Naive thymus-derived CD8-positive, alpha-beta T cell (primary cell): ENCODE results near the gene TBC1D2B. TPM values are rescaled to one million over a fixed set of nuclear protein-coding genes. Genes with fewer than 3 reads are reported as not detected.

Source experiments
- ATAC-seq, 2 donors: fragments of 150-1000 bp; cut with Tn5 transposase in 1 of 2; sonication (Bioruptor Pico), chemical (Tn5 transposase) in 1 of 2; 1 replicate in 1 of 2; 2 replicates in 1 of 2; pipeline ENCODE4 v1.10.0; 2021; ENCODE audit warnings: mild to moderate bottlenecking in 2 of 2, moderate library complexity in 2 of 2
- POLR2A ChIA-PET: fragments of 350-600 bp; sonication (Branson Sonifier 250); formaldehyde crosslinking; loops from one replicate; lab custom pipeline; 2021; ENCODE audit warnings: antibody characterized with exemption; lab: Charles Lee
- DNase-seq, 10 donors: peaks; one replicate each; pipeline versions ENCODE4 v3.0.0 to v3.0.0-alpha.2; 2020 to 2022
- H3K27ac Mint-ChIP-seq, 10 donors: one replicate each; pipeline ENCODE4 v1.8.0; 2020 to 2022; ENCODE audit warnings: mild to moderate bottlenecking in 10 of 10, mixed read lengths in 10 of 10, moderate library complexity in 4 of 10, inconsistent platforms in 1 of 10
- H3K27me3 Mint-ChIP-seq, 5 donors: one replicate each; pipeline ENCODE4 v1.8.0; 2021 to 2022; ENCODE audit warnings: mixed read lengths in 5 of 5
- H3K36me3 Mint-ChIP-seq, 3 donors: one replicate each; pipeline ENCODE4 v1.8.0; 2020 to 2022; ENCODE audit warnings: mixed read lengths in 3 of 3, mild to moderate bottlenecking in 2 of 3, inconsistent platforms in 1 of 3
- H3K4me1 Mint-ChIP-seq, 4 donors: one replicate each; pipeline ENCODE4 v1.8.0; 2021 to 2022; ENCODE audit warnings: mixed read lengths in 4 of 4
- H3K4me3 Mint-ChIP-seq, 10 donors: one replicate each; pipeline ENCODE4 v1.8.0; 2020 to 2022; ENCODE audit warnings: mild to moderate bottlenecking in 10 of 10, mixed read lengths in 10 of 10, moderate library complexity in 6 of 10, inconsistent platforms in 1 of 10
- H3K9me3 Mint-ChIP-seq, 9 donors: one replicate each; pipeline ENCODE4 v1.8.0; 2020 to 2022; ENCODE audit warnings: mixed read lengths in 9 of 9, mild to moderate bottlenecking in 3 of 9, inconsistent platforms in 1 of 9, moderate library complexity in 1 of 9
- polyA plus RNA-seq, 3 donors: library from polyadenylated mRNA; unstranded; fragments of 300-500 nt; fragmentation: Illumina TruSeq; gene quantifications; one replicate each; pipeline ENCODE4 v1.2.3, GENCODE V29; 2021
- total RNA-seq, 8 experiments: library from RNA in 2 of 8; stranded (reverse) in 2 of 8; gene quantifications; one replicate each; pipeline ENCODE4 v1.2.3 and lab custom pipeline; 2021 to 2026

TBC1D2B gene
- total and polyA plus RNA-seq, 5 experiments from 2014 or later, result 8.1 to 82.1 (median 14.0) TPM

GRCh38 chr15:78069052-78069414, 8.5 kb downstream of the TBC1D2B start:
- no peaks in the 10 kb centered on the region for H3K27me3 Mint-ChIP-seq
- peak; percentile 30 to 37 for ATAC-seq
- no peaks in the 10 kb centered on the region for H3K9me3 Mint-ChIP-seq
- H3K4me1 Mint-ChIP-seq, result peaks cover 27 to 50% (median 29%) of the 10 kb centered on the region in 4 donors
- H3K4me3 Mint-ChIP-seq, result peak overlapping the region in 7 of 10 donors; percentile 69 to 90 (median 83)
- no peak for DNase-seq
- POLR2A ChIA-PET, result interaction anchor here (1.0 to 15.4 kb wide), 7 partner anchors 14 to 196 kb away, joined by 3 to 250 read pairs (median 5); partner anchors contain the start of gene DNAJA4
- H3K27ac Mint-ChIP-seq, result peak overlapping the region in 2 of 10 donors; percentile 91 to 97
- peaks cover 0 to 2% (median 0%) of the 10 kb centered on the region in 3 donors for H3K36me3 Mint-ChIP-seq

- H3K27ac Mint-ChIP-seq, result peak overlapping the region in 2 of 10 donors; percentile 91 to 97
- DNase-seq (no peak), ATAC-seq (peak in 1 of 2 donors; percentile 6)
- H3K4me1 Mint-ChIP-seq, result peaks cover 14 to 50% (median 16%) of the 10 kb centered on the region in 4 donors
- no peaks in the 10 kb centered on the region for H3K27me3 Mint-ChIP-seq
- H3K9me3 Mint-ChIP-seq, result no peaks in the 10 kb centered on the region
- peak overlapping the region in 6 of 10 donors; percentile 36 to 90 (median 84) for H3K4me3 Mint-ChIP-seq
- peaks cover 0 to 2% (median 0%) of the 10 kb centered on the region in 3 donors for H3K36me3 Mint-ChIP-seq
- POLR2A ChIA-PET, result interaction anchor here (1.0 to 15.4 kb wide), 6 partner anchors 8 to 52 kb away, joined by 3 to 250 read pairs (median 8); partner anchors contain the start of gene TBC1D2B
These were observed 9.9 kb downstream of the TBC1D2B start for GRCh38 chr15:78067328-78068228.

GRCh38 chr15:78065973-78066946, 11.3 kb downstream of the TBC1D2B start:
- H3K27ac Mint-ChIP-seq, result peak overlapping the region in 2 of 10 donors; percentile 9 to 97
- no peak for DNase-seq
- no peaks in the 10 kb centered on the region for H3K36me3 Mint-ChIP-seq
- ATAC-seq, result no peak
- H3K9me3 Mint-ChIP-seq, result no peaks in the 10 kb centered on the region
- peak overlapping the region in 4 of 10 donors; percentile 2 to 82 (median 42) for H3K4me3 Mint-ChIP-seq
- POLR2A ChIA-PET, result interaction anchor here (1.0 to 15.4 kb wide), 4 partner anchors 10 to 31 kb away, joined by 3 to 250 read pairs (median 31); partner anchors contain the start of gene TBC1D2B
- H3K4me1 Mint-ChIP-seq, result peaks cover 8 to 55% (median 12%) of the 10 kb centered on the region in 4 donors
- H3K27me3 Mint-ChIP-seq, result no peaks in the 10 kb centered on the region

- Mint-ChIP-seq H3K36me3 (no peaks in the 10 kb centered on the region), H3K9me3 (no peaks in the 10 kb centered on the region), H3K27ac (no peak overlapping the region), H3K4me3 (no peak overlapping the region), H3K4me1 (peaks cover 7 to 55% (median 14%) of the 10 kb centered on the region in 4 donors), H3K27me3 (no peaks in the 10 kb centered on the region)
- POLR2A ChIA-PET, result interaction anchor here (1.0 to 15.4 kb wide), 2 partner anchors 10 to 31 kb away, joined by 3 to 250 read pairs; no protein-coding TSS in a partner anchor
- peak; percentile 15 to 17 for ATAC-seq
- no peak for DNase-seq
These were observed 12.1 kb downstream of the TBC1D2B start for GRCh38 chr15:78065284-78065872.

DNA sequence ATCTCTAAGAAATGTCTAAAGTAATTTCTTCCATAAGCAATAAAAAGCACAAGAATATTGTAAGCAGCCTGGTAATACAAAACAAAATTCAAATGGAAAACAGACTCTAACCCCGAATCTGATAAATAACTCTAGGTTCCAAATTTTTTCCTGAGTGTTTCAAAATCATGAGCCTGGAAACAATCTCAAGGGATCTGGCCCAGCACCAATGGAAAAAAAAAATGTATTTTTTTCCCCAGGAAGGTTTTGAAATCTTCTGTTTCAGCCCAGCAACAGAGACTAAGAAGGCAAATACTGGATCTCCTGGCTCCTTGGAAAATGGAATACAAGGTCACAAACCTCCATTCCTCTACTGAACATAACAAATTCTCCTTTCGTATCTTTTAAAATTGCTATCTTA, 13.0 kb downstream of the TBC1D2B start:
- Mint-ChIP-seq H3K27me3 (no peaks in the 10 kb centered on the region), H3K4me3 (no peak overlapping the region), H3K4me1 (peaks cover 13 to 51% (median 22%) of the 10 kb centered on the region in 4 donors), H3K9me3 (no peaks in the 10 kb centered on the region), H3K27ac (no peak overlapping the region), H3K36me3 (no peaks in the 10 kb centered on the region)
- POLR2A ChIA-PET, result no interaction called here
- ATAC-seq (no peak), DNase-seq (no peak)

DNA sequence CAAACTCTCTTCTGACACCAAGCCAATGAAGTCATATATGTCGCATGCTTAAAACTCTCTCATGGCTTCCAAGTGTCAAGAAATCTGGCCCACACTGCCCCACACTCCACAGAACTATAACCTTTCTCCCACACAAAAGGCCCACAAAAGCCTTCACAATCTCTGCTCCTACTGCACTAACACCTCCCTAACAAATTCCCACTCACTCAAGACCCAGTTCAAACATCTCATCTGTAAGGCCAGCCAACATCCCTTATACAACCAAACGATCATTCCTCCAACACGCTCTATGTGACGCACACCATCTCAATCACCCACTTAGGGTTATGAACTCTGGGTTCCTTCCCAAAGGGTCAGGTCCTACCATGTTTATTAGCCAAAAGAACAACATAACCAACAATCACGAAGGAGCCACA, 13.5 kb downstream of the TBC1D2B start:
- no peaks in the 10 kb centered on the region for H3K27me3 Mint-ChIP-seq
- DNase-seq (no peak), ATAC-seq (no peak)
- no peak overlapping the region for H3K4me3 Mint-ChIP-seq
- POLR2A ChIA-PET, result interaction anchor here (2.6 kb wide), 1 partner anchor 14 kb away, joined by 17 read pairs; no protein-coding TSS in a partner anchor
- H3K9me3 Mint-ChIP-seq, result no peaks in the 10 kb centered on the region
- H3K36me3 Mint-ChIP-seq, result no peaks in the 10 kb centered on the region
- peaks cover 19 to 51% (median 28%) of the 10 kb centered on the region in 4 donors for H3K4me1 Mint-ChIP-seq
- no peak overlapping the region for H3K27ac Mint-ChIP-seq

DNA sequence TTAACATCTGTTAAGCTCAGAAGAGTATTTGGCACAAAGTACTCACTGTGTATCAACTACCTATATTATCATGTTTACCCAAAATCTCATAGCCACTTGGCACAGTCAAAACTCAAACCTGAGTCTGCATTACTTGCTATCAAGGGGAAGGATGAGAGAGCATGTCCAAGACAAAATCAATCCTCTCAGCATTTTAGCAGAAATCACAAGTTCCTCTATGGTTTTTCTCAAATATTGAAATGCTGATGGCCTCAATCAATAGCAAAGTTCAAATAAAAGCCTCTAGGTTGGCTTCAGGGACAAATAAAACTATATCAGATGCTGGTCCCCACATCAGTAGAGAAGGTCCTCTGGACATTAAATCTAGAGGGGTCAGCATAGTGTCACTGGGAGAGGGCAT, 14.3 kb downstream of the TBC1D2B start:
- DNase-seq (no peak), ATAC-seq (no peak)
- Mint-ChIP-seq H3K27me3 (no peaks in the 10 kb centered on the region), H3K4me3 (peak overlapping the region in 3 of 10 donors; percentile 5 to 80 (median 19)), H3K36me3 (no peaks in the 10 kb centered on the region), H3K4me1 (peaks cover 27 to 51% (median 36%) of the 10 kb centered on the region in 4 donors), H3K9me3 (no peaks in the 10 kb centered on the region), H3K27ac (peak overlapping the region in 5 of 10 donors; percentile 0 to 75 (median 31))
- POLR2A ChIA-PET, result interaction anchor here (2.6 to 16.7 kb wide), 2 partner anchors 9 to 13 kb away, joined by 17 to 250 read pairs; partner anchors contain the start of gene TBC1D2B

- Mint-ChIP-seq H3K27ac (peak overlapping the region in 9 of 10 donors; percentile 82 to 96 (median 94)), H3K27me3 (no peaks in the 10 kb centered on the region), H3K9me3 (no peaks in the 10 kb centered on the region), H3K4me1 (peaks cover 37 to 49% (median 47%) of the 10 kb centered on the region in 4 donors), H3K36me3 (no peaks in the 10 kb centered on the region), H3K4me3 (peak overlapping the region; percentile 68 to 92 (median 80))
- ATAC-seq, result peak; percentile 79 to 86
- peak in 4 of 10 donors; percentile 31 to 56 (median 40) for DNase-seq
- POLR2A ChIA-PET, result interaction anchor here (0.9 to 16.7 kb wide), 5 partner anchors 10 to 28 kb away, joined by 3 to 250 read pairs (median 5); partner anchors contain the start of gene TBC1D2B
These were observed 15.5 kb downstream of the TBC1D2B start for GRCh38 chr15:78061963-78062427.

GRCh38 chr15:78060232-78060631, 17.3 kb downstream of the TBC1D2B start:
- H3K4me1 Mint-ChIP-seq, result peaks cover 48 to 66% (median 60%) of the 10 kb centered on the region in 4 donors
- DNase-seq, result no peak
- ATAC-seq, result no peak
- POLR2A ChIA-PET, result interaction anchor here (1.0 to 16.7 kb wide), 2 partner anchors 8 to 12 kb away, joined by 4 to 250 read pairs; partner anchors contain the start of gene TBC1D2B
- H3K36me3 Mint-ChIP-seq, result no peaks in the 10 kb centered on the region
- no peaks in the 10 kb centered on the region for H3K27me3 Mint-ChIP-seq
- H3K9me3 Mint-ChIP-seq, result no peaks in the 10 kb centered on the region
- peak overlapping the region in 9 of 10 donors; percentile 26 to 94 (median 83) for H3K27ac Mint-ChIP-seq
- H3K4me3 Mint-ChIP-seq, result peak overlapping the region in 7 of 10 donors; percentile 15 to 49 (median 29)

DNA sequence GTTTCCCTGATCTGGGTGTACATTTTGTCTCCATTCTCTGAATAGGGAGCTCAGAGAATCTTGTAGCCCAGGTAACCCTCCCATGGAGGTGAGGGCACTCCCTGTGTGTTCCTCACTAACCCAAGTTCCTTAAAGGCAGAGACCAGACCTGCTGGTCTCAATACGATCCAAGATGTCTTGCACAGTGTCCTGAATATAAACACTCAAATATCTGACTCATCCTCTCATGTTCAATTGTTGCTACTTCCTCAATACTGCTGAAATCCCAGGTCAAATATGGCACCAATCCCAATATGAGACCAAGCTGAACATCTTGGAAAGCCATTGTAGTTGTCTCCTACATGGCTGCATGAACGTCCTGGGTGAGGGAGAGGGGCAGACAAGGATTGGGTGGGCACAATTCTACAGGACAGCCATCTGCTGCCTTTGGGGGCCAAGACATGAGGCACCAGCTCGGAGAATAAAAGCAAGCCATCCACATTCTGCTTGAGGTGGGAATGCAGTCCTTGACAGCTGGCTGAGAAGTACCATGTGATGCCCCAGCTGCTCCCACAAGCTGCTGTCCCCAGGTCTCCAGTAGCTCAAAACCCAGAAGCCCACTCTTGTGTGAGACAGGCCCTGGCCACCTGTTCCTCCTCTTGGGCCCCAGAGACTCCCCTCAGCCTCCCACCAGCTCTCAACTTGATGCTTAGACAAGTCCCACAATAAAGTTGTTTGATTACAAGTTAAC, 18.2 kb downstream of the TBC1D2B start:
- POLR2A ChIA-PET, result interaction anchor here (0.5 to 16.7 kb wide), 7 partner anchors 9 to 240 kb away, joined by 3 to 250 read pairs (median 5); partner anchors contain the start of genes SKIC8 and TBC1D2B

More for the DNA sequence above, 18.2 kb downstream of the TBC1D2B start:
- ATAC-seq (no peak), DNase-seq (no peak)
- Mint-ChIP-seq H3K36me3 (no peaks in the 10 kb centered on the region), H3K27me3 (no peaks in the 10 kb centered on the region), H3K4me1 (peaks cover 52 to 76% (median 68%) of the 10 kb centered on the region in 4 donors), H3K27ac (peak overlapping the region; percentile 80 to 94 (median 90)), H3K4me3 (peak overlapping the region in 7 of 10 donors; percentile 21 to 57 (median 32)), H3K9me3 (no peaks in the 10 kb centered on the region)
